Measurements from ENCODE around the gene PCDHGB4.
"Not testable (repeated sequence)": the region's sequence is repeated elsewhere in the genome, so short reads cannot be mapped to it uniquely, and the experiment has no call there.

PCDHGB4 gene

GRCh38 chr5:141397756-141398551 lies 10.5 kb downstream of the PCDHGB4 start, which contains the start of gene PCDHGB5:
TSS of gene PCDHGB5 (plus strand) at chr5:141397947. CDS start at chr5:141398128, 181 bp downstream.
- DNase-seq (ENCODE audit: low read depth in 3 of 3, low spot score in 1 of 3): not testable (repeated sequence)

GRCh38 chr5:141398608-141399007 lies 11.1 kb downstream of the PCDHGB4 start:
- DNase-seq (ENCODE audit: low read depth in 3 of 3, low spot score in 1 of 3): no peak

- no peak for DNase-seq (ENCODE audit: low read depth in 3 of 3, low spot score in 1 of 3)
These were observed 12.2 kb downstream of the PCDHGB4 start for GRCh38 chr5:141399555-141400258.

- DNase-seq (ENCODE audit: low read depth in 3 of 3, low spot score in 1 of 3): no peak
These were observed 15.2 kb downstream of the PCDHGB4 start, which contains the start of gene PCDHGA9 for GRCh38 chr5:141402553-141403243. TSS of gene PCDHGA9 (plus strand) at chr5:141402778. CDS start at chr5:141402953, 175 bp downstream.

GRCh38 chr5:141403387-141403786 lies 15.9 kb downstream of the PCDHGB4 start:
- no peak for DNase-seq (ENCODE audit: low read depth in 3 of 3, low spot score in 1 of 3)

- DNase-seq (ENCODE audit: low read depth in 3 of 3, low spot score in 1 of 3): not testable (repeated sequence)
These were observed 20.4 kb downstream of the PCDHGB4 start, which contains the start of gene PCDHGB6 for GRCh38 chr5:141407790-141408505. TSS of gene PCDHGB6 (plus strand) at chr5:141408021. CDS start at chr5:141408203, 182 bp downstream.

- no peak for DNase-seq (ENCODE audit: low read depth in 3 of 3, low spot score in 1 of 3)
These were observed 22.3 kb downstream of the PCDHGB4 start for GRCh38 chr5:141409598-141410306.

- DNase-seq (ENCODE audit: low read depth in 3 of 3, low spot score in 1 of 3): no peak
These were observed 24.1 kb downstream of the PCDHGB4 start for GRCh38 chr5:141411575-141411974.

- peak in 2 of 3 donors; percentile 13 to 37 for DNase-seq (ENCODE audit: low read depth in 3 of 3, low spot score in 1 of 3)
These were observed 25.5 kb downstream of the PCDHGB4 start, which contains the start of gene PCDHGA10 for GRCh38 chr5:141412854-141413539. TSS of gene PCDHGA10 (plus strand) at chr5:141412987. CDS start at chr5:141413176, 189 bp downstream.

- DNase-seq (ENCODE audit: low read depth in 3 of 3, low spot score in 1 of 3): no peak
These were observed 26.1 kb downstream of the PCDHGB4 start for GRCh38 chr5:141413540-141414069.

GRCh38 chr5:141414548-141415274 lies 27.2 kb downstream of the PCDHGB4 start:
- not testable (repeated sequence) for DNase-seq (ENCODE audit: low read depth in 3 of 3, low spot score in 1 of 3)

- DNase-seq (ENCODE audit: low read depth in 3 of 3, low spot score in 1 of 3): not testable (repeated sequence)
These were observed 27.7 kb downstream of the PCDHGB4 start for GRCh38 chr5:141415275-141415618.

GRCh38 chr5:141417494-141418172 lies 30.1 kb downstream of the PCDHGB4 start, which contains the start of gene PCDHGB7:
TSS of gene PCDHGB7 (plus strand) at chr5:141417677. CDS start at chr5:141417860, 183 bp downstream.
- DNase-seq (ENCODE audit: low read depth in 3 of 3, low spot score in 1 of 3): peak in 1 of 3 donors; percentile 41

- no peak for DNase-seq (ENCODE audit: low read depth in 3 of 3, low spot score in 1 of 3)
These were observed 31.8 kb downstream of the PCDHGB4 start for GRCh38 chr5:141419074-141419880.

GRCh38 chr5:141420855-141421488 lies 33.5 kb downstream of the PCDHGB4 start, which contains the start of gene PCDHGA11:
TSS of gene PCDHGA11 (plus strand) at chr5:141421051. CDS start at chr5:141421228, 177 bp downstream.
- no peak for DNase-seq (ENCODE audit: low read depth in 3 of 3, low spot score in 1 of 3)

GRCh38 chr5:141421489-141421855 lies 34.0 kb downstream of the PCDHGB4 start:
- no peak for DNase-seq (ENCODE audit: low read depth in 3 of 3, low spot score in 1 of 3)
